Measurements from ENCODE around the gene DHRS1. TPM values are rescaled to one million over a fixed set of nuclear protein-coding genes. Genes with fewer than 3 reads are reported as not detected.
A peak's percentile ranks its signal among the peaks of the same experiment; 100 is the strongest.

Gene DHRS1
- total and polyA plus RNA-seq, 2 of the 4 experiments (the other 2 are of a cell fraction), result 15.8 to 38.6 TPM

DNA sequence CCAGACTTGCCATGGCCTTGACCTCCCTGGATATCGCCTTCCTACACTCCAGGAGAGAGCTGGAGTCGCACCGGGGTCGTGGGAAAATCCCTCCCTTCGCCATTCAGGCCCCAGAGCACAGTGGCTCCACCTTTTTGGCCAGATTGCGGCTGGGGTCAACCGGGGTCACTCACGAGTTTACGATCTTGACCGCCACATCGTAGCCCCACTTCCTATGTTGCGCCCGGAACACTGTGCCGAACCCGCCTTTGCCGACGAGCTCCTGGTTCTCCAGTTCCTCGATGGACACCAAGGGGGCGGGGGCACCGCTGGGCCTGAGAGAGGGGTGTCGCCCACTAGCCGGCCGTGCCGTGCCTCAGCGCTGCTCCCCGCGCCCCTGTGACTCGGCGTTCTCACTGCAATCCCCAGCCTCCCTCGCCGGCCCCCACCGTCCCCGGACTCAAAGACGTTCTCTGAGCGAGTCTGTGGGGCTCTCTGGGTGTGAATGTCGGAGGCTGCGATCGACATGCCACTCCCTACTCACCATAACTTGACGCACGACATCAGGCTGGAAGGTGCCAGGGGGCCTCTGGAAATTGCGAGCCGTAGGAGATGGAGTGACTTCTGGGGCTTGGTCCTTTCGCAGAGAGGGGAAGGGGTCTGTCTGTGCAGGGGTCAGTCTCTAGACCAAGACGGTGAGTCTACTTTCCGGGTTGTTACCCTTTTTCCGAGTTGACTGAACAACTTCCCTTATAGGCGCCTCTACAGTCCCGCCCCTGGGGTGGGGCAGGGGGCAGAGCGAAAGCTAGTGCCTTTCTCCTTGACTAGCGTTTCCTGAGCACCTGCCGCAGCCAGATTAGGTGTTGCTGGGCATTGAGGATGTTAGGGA is 39.9 kb upstream of the DHRS1 start, which contains the start of gene RIPK3:
RIPK3 (minus strand) TSS at position 708 of the 868 bp plus-strand sequence; CDS start at position 543, 165 bp downstream.
- Histone ChIP-seq H3K4me2 (ENCODE audit: low read depth, low read length) (no peak within 1 kb of the TSS), H3K4me3 (ENCODE audit: insufficient read depth, low read depth, low read length) (no peak within 1 kb of the TSS), H2BK5ac (ENCODE audit: low read depth, low read length, poor library complexity, severe bottlenecking) (no peak within 1 kb of the TSS), H3K9ac (ENCODE audit: low read depth, low read length) (no peak within 1 kb of the TSS), H4K5ac (ENCODE audit: low read depth, low read length) (no peak within 1 kb of the TSS), H3K27ac (ENCODE audit: insufficient read depth, low read length) (no peak within 1 kb of the TSS), H3K79me1 (ENCODE audit: low read depth in 1 of 2, low read length in 2 of 2) (no peaks in the 10 kb centered on the region), H3K4ac (ENCODE audit: low read depth, low read length) (no peak within 1 kb of the TSS), H3K4me1 (ENCODE audit: control insufficient read depth, insufficient read depth, low read length) (no peaks in the 10 kb centered on the region; the same call in 1 of the 2 replicates), H2BK120ac (ENCODE audit: low read depth, low read length) (no peak within 1 kb of the TSS), H3K23ac (ENCODE audit: low read depth, low read length) (peak within 1 kb of the TSS; percentile 46; the same call in 1 of the 2 replicates), H2BK20ac (ENCODE audit: low read depth, low read length) (no peak within 1 kb of the TSS), H2AFZ (replicated peaks; ENCODE audit: low read length, poor library complexity) (peak within 1 kb of the TSS; percentile 66), H3K56ac (ENCODE audit: extremely low read depth, insufficient read depth, low read length) (no peak within 1 kb of the TSS), H3K18ac (ENCODE audit: low read depth, low read length) (no peak within 1 kb of the TSS), H2AK5ac (ENCODE audit: low read depth, low read length) (no peak within 1 kb of the TSS), H4K8ac (ENCODE audit: low read depth in 2 of 2, low read length in 2 of 2) (no peak within 1 kb of the TSS), H2AK9ac (replicated peaks; ENCODE audit: low read depth, low read length, poor library complexity) (peak within 1 kb of the TSS; percentile 39), H2BK15ac (ENCODE audit: low read depth, low read length) (no peak within 1 kb of the TSS), H3K14ac (replicated peaks; ENCODE audit: low read depth, low read length) (no peak within 1 kb of the TSS), H3K9me1 (ENCODE audit: insufficient read depth, low read length) (no peaks in the 10 kb centered on the region), H3K27me3 (ENCODE audit: control insufficient read depth, insufficient read depth, low read length) (peaks cover 75% of the 10 kb centered on the region), H4K91ac (ENCODE audit: insufficient read depth, low read depth, low read length) (no peak within 1 kb of the TSS), H3K36me3 (ENCODE audit: control insufficient read depth, insufficient read depth, low read length) (no peaks in the 10 kb centered on the region), H3K9me3 (ENCODE audit: control insufficient read depth, insufficient read depth, low read length) (no peaks in the 10 kb centered on the region; the same call in 1 of the 2 replicates), H4K20me1 (ENCODE audit: insufficient read depth, low read length) (no peaks in the 10 kb centered on the region)
- ATAC-seq (ENCODE audit: low read depth) (no peak), DNase-seq (no peak)
- 20% methylated on average over 23 of the region's 51 CpGs; no CpG with 5 or more reads in 1 of the 2 experiments for WGBS, 2 experiments (ENCODE audit: extremely low coverage in 2 of 2, insufficient read length in 1 of 2)
- CTCF ChIA-PET, result interaction anchor here (1.0 kb wide), 1 partner anchor 97 kb away, joined by 3 read pairs; no protein-coding TSS in a partner anchor
- POLR2A ChIA-PET (ENCODE audit: unreplicated experiment), result no interaction called here
- in situ Hi-C loops (cut with MboI; ENCODE audit: low sequenced_read_pairs) (no loop called here), dilution Hi-C loops (cut with HindIII; ENCODE audit: low sequenced_read_pairs, unreplicated experiment) (no loop called here), intact Hi-C loops (cut with micrococcal nuclease) (no loop called here)
- BruUV-seq (replicated peaks), result no TSS peak
- TF ChIP-seq POLR2A (IDR thresholded peaks at IDR 0.05; ENCODE audit: low read depth, low read length) (no peak), RCOR1 (IDR thresholded peaks at IDR 0.05; ENCODE audit: insufficient replicate concordance, low read length) (no peak), BHLHE40 (IDR thresholded peaks at IDR 0.05; ENCODE audit: low read depth, low read length) (no peak)
